ENCODE data around the gene KCNK7.

Gene KCNK7

GRCh38 chr11:65576232-65576866 is 19.3 kb downstream of the KCNK7 start:
- Histone ChIP-seq H3K4me1 (ENCODE audit: insufficient read depth, low read length) (peaks cover 60% of the 10 kb centered on the region), H3K27ac (ENCODE audit: low read length) (peak overlapping the region; percentile 75), H3K79me2 (ENCODE audit: insufficient read depth, low read length) (peaks cover 40% of the 10 kb centered on the region), H2AFZ (ENCODE audit: low read depth, low read length) (peak overlapping the region; percentile 62), H3K4me2 (ENCODE audit: insufficient read depth, low read length) (peak overlapping the region; percentile 99), H3K4me3 (ENCODE audit: low read depth in 1 of 2, low read length in 2 of 2) (peak overlapping the region; percentile 57 to 77), H3K9me3 (ENCODE audit: insufficient read depth, low read length, severe bottlenecking) (no peaks in the 10 kb centered on the region), H4K20me1 (ENCODE audit: insufficient read depth, low read length) (peaks cover 35% of the 10 kb centered on the region), H3K36me3 (ENCODE audit: insufficient read depth, low read length) (peaks cover 42% of the 10 kb centered on the region), H3K9ac (ENCODE audit: low read depth, low read length) (peak overlapping the region; percentile 92), H3K27me3 (ENCODE audit: insufficient read depth, low read length, poor library complexity) (no peaks in the 10 kb centered on the region)
- ATAC-seq (ENCODE audit: insufficient read depth, low read depth) (no peak), DNase-seq (peak; percentile 40)
- TF ChIP-seq CTCF (IDR thresholded peaks at IDR 0.05; ENCODE audit: borderline replicate concordance, extremely low read depth, low read length, poor library complexity, severe bottlenecking) = no peak

- Histone ChIP-seq H3K4me3 (ENCODE audit: low read depth in 1 of 2, low read length in 2 of 2) (peak within 1 kb of the TSS; percentile 57 to 84), H3K36me3 (ENCODE audit: insufficient read depth, low read length) (peaks cover 37% of the 10 kb centered on the region), H3K9me3 (ENCODE audit: insufficient read depth, low read length, severe bottlenecking) (no peaks in the 10 kb centered on the region), H3K79me2 (ENCODE audit: insufficient read depth, low read length) (peaks cover 47% of the 10 kb centered on the region), H3K4me1 (ENCODE audit: insufficient read depth, low read length) (peaks cover 66% of the 10 kb centered on the region), H3K27ac (ENCODE audit: low read length) (peak within 1 kb of the TSS; percentile 87), H4K20me1 (ENCODE audit: insufficient read depth, low read length) (peaks cover 41% of the 10 kb centered on the region), H3K4me2 (ENCODE audit: insufficient read depth, low read length) (peak within 1 kb of the TSS; percentile 99), H3K27me3 (ENCODE audit: insufficient read depth, low read length, poor library complexity) (no peaks in the 10 kb centered on the region), H2AFZ (ENCODE audit: low read depth, low read length) (peak within 1 kb of the TSS; percentile 62), H3K9ac (ENCODE audit: low read depth, low read length) (peak within 1 kb of the TSS; percentile 92)
- ATAC-seq (ENCODE audit: insufficient read depth, low read depth) (peak; percentile 44), DNase-seq (peak; percentile 84)
- no peak for TF ChIP-seq EZH2 (IDR thresholded peaks at IDR 0.05; ENCODE audit: borderline replicate concordance, low read depth, low read length, severe bottlenecking)
- no peak for TF ChIP-seq CTCF (IDR thresholded peaks at IDR 0.05; ENCODE audit: borderline replicate concordance, extremely low read depth, low read length, poor library complexity, severe bottlenecking)
Measured at GRCh38 chr11:65575568-65576231, 19.9 kb downstream of the KCNK7 start, which contains the start of gene EHBP1L1. EHBP1L1 (plus strand) TSS chr11:65576053; CDS start chr11:65576303, 250 bp downstream.

- Histone ChIP-seq H3K79me2 (ENCODE audit: insufficient read depth, low read length) (peaks cover 53% of the 10 kb centered on the region), H3K4me1 (ENCODE audit: insufficient read depth, low read length) (peaks cover 67% of the 10 kb centered on the region), H2AFZ (ENCODE audit: low read depth, low read length) (no peak overlapping the region), H4K20me1 (ENCODE audit: insufficient read depth, low read length) (peaks cover 44% of the 10 kb centered on the region), H3K36me3 (ENCODE audit: insufficient read depth, low read length) (peaks cover 30% of the 10 kb centered on the region), H3K4me3 (ENCODE audit: low read depth in 1 of 2, low read length in 2 of 2) (peak overlapping the region; percentile 13 to 84; a peak in 3 of 4 replicates), H3K27me3 (ENCODE audit: insufficient read depth, low read length, poor library complexity) (no peaks in the 10 kb centered on the region), H3K4me2 (ENCODE audit: insufficient read depth, low read length) (peak overlapping the region; percentile 98), H3K9me3 (ENCODE audit: insufficient read depth, low read length, severe bottlenecking) (no peaks in the 10 kb centered on the region), H3K9ac (ENCODE audit: low read depth, low read length) (peak overlapping the region; percentile 92), H3K27ac (ENCODE audit: low read length) (peak overlapping the region; percentile 87)
- TF ChIP-seq EZH2 (IDR thresholded peaks at IDR 0.05; ENCODE audit: borderline replicate concordance, low read depth, low read length, severe bottlenecking) (no peak), CTCF (IDR thresholded peaks at IDR 0.05; ENCODE audit: borderline replicate concordance, extremely low read depth, low read length, poor library complexity, severe bottlenecking) (no peak)
- ATAC-seq (ENCODE audit: insufficient read depth, low read depth) (no peak), DNase-seq (no peak)
Measured at GRCh38 chr11:65574811-65575567, 20.6 kb downstream of the KCNK7 start.
